CD4-positive, alpha-beta memory T cell (primary cell): ENCODE data around the gene ROPN1. TPM values are rescaled to one million over a fixed set of nuclear protein-coding genes. Genes with fewer than 3 reads are reported as not detected.
"Not testable (repeated sequence)": the region's sequence is repeated elsewhere in the genome, so short reads cannot be mapped to it uniquely, and the experiment has no call there.

Experiments used
- CTCF ChIA-PET: fragments of 350-600 bp; sonication (Branson Sonifier 250); formaldehyde crosslinking; loops from one replicate; lab custom pipeline; 2021; ENCODE audit warnings: inconsistent platforms; ENCODE audit not compliant: partially characterized antibody; lab: Charles Lee
- POLR2A ChIA-PET: fragments of 350-600 bp; sonication (Branson Sonifier 250); formaldehyde crosslinking; loops from one replicate; lab custom pipeline; 2021; ENCODE audit not compliant: partially characterized antibody; lab: Charles Lee
- DNase-seq, 5 donors: peaks; one replicate each; pipeline versions ENCODE4 v3.0.0 to v3.0.0-alpha.2; 2020 to 2022; ENCODE audit warnings: mixed read lengths in 1 of 5
- H3K27ac ChIP-seq: one replicate; pipeline ENCODE4 v1.7.0; 2013; ENCODE audit warnings: low read depth, low read length
- H3K27me3 ChIP-seq: 2 replicates; pipeline ENCODE4 v1.7.0; 2013; ENCODE audit warnings: mild to moderate bottlenecking, low read length, moderate library complexity; ENCODE audit not compliant: insufficient read depth
- H3K36me3 ChIP-seq: 2 replicates; pipeline ENCODE4 v1.7.0; 2013; ENCODE audit warnings: mild to moderate bottlenecking, low read length, moderate library complexity; ENCODE audit not compliant: insufficient read depth
- H3K4me1 ChIP-seq: 2 replicates; pipeline ENCODE4 v1.7.0; 2013; ENCODE audit warnings: mild to moderate bottlenecking, low read length, moderate library complexity; ENCODE audit not compliant: insufficient read depth
- H3K4me3 ChIP-seq, 2 donors: one replicate each; pipeline ENCODE4 v1.7.0; 2013; ENCODE audit warnings: low read length in 2 of 2, mild to moderate bottlenecking in 1 of 2
- H3K9me3 ChIP-seq, 2 donors: one replicate each; pipeline ENCODE4 v1.7.0; 2013; ENCODE audit warnings: low read length in 2 of 2, control low read depth in 1 of 2; ENCODE audit not compliant: control insufficient read depth in 1 of 2
- H3K27ac Mint-ChIP-seq, 7 donors: one replicate each; pipeline ENCODE4 v1.8.0; 2020 to 2021; ENCODE audit warnings: mixed read lengths in 7 of 7, mild to moderate bottlenecking in 6 of 7, inconsistent platforms in 3 of 7, moderate library complexity in 3 of 7
- H3K27me3 Mint-ChIP-seq, 2 donors: one replicate each; pipeline ENCODE4 v1.8.0; 2020 to 2021; ENCODE audit warnings: mixed read lengths in 2 of 2
- H3K36me3 Mint-ChIP-seq, 2 donors: one replicate each; pipeline ENCODE4 v1.8.0; 2020 to 2021; ENCODE audit warnings: mixed read lengths in 2 of 2, inconsistent platforms in 1 of 2, mild to moderate bottlenecking in 1 of 2
- H3K4me1 Mint-ChIP-seq, 4 donors: one replicate each; pipeline ENCODE4 v1.8.0; 2020 to 2021; ENCODE audit warnings: mixed read lengths in 4 of 4, mild to moderate bottlenecking in 1 of 4
- H3K4me3 Mint-ChIP-seq, 8 donors: one replicate each; pipeline ENCODE4 v1.8.0; 2020 to 2021; ENCODE audit warnings: mixed read lengths in 8 of 8, mild to moderate bottlenecking in 7 of 8, moderate library complexity in 6 of 8, inconsistent platforms in 3 of 8
- H3K9me3 Mint-ChIP-seq, 8 donors: one replicate each; pipeline ENCODE4 v1.8.0; 2020 to 2021; ENCODE audit warnings: mixed read lengths in 8 of 8, mild to moderate bottlenecking in 5 of 8, inconsistent platforms in 3 of 8, moderate library complexity in 1 of 8
- intact Hi-C: fragments of 100-400 bp; cut with micrococcal nuclease; formaldehyde crosslinking; loops from one replicate; pipeline ENCODE4 v1.15.1; 2023
- polyA plus RNA-seq, 2 donors: library from polyadenylated mRNA; unstranded; fragments of 300-500 nt; fragmentation: Illumina TruSeq; gene quantifications; one replicate each; pipeline ENCODE4 v1.2.3, GENCODE V29; 2021
- total RNA-seq, 2 experiments: library from RNA; stranded (reverse); gene quantifications; one replicate each; pipeline ENCODE4 v1.2.3, GENCODE V29; 2021

Gene ROPN1
- total and polyA plus RNA-seq, 4 experiments from 2014 or later = not detected

DNA sequence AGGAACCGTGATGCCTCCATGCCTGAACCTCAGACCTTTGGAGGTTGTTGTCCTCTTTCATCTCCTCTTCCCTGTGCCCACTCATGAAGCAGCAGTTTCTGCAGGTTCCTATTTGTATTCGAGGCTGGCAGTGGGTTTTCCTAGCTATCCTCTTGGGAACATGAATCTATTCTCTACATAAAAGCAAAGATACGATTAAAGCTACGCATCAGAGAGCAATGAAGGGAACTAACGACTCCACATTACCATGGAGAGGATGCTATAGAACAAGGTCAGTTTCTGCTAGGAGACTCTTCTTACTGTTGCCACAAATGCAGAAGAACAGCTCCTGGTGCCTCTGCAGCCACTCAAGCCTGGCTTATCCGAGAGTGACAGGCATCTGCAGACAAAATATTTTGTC is 9.4 kb upstream of the ROPN1 start:
- H3K27ac ChIP-seq, H3K4me1 ChIP-seq, H3K4me1 Mint-ChIP-seq, H3K27ac Mint-ChIP-seq, H3K4me3 ChIP-seq, H3K9me3 Mint-ChIP-seq, H3K36me3 Mint-ChIP-seq, H3K4me3 Mint-ChIP-seq, H3K36me3 ChIP-seq, H3K27me3 ChIP-seq, intact Hi-C loops, POLR2A ChIA-PET, H3K9me3 ChIP-seq, DNase-seq: not testable (repeated sequence)
- peaks cover 36 to 43% of the 10 kb centered on the region in 2 donors for H3K27me3 Mint-ChIP-seq
- CTCF ChIA-PET = interaction anchor here (1.2 kb wide), 1 partner anchor 21 kb away, joined by 3 read pairs; no protein-coding TSS in a partner anchor

DNA sequence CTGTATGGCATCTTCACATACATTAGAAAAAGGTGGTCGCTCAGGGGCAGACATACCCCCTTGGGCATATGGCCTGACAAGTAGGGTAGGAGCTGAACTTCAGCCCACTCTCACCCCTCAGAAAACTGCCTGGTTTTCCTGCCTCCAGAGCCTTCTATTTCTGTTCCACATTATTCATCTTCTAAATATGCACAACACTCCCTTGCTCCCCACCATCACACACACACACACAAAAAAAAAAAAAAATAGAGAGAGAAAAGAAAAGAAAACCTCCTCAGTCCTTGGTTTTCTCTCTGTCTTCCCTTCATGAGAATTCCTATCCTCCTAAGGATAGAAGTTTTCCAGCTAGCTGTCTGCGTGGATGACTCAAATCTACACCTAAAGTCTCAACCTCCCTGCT is 5.6 kb upstream of the ROPN1 start:
- H3K27ac Mint-ChIP-seq = no peak overlapping the region
- H3K36me3 Mint-ChIP-seq = peaks cover 0 to 3% of the 10 kb centered on the region in 2 donors
- intact Hi-C loops = no loop called here
- H3K4me3 Mint-ChIP-seq = no peak overlapping the region
- ChIA-PET CTCF (no interaction called here), POLR2A (no interaction called here)
- H3K4me1 Mint-ChIP-seq = no peaks in the 10 kb centered on the region
- no peak for DNase-seq
- Histone ChIP-seq H3K27me3 (no peaks in the 10 kb centered on the region), H3K36me3 (no peaks in the 10 kb centered on the region), H3K4me1 (no peaks in the 10 kb centered on the region), H3K27ac (no peak overlapping the region), H3K4me3 (no peak overlapping the region), H3K9me3 (no peaks in the 10 kb centered on the region)
- H3K27me3 Mint-ChIP-seq = peaks cover 16 to 29% of the 10 kb centered on the region in 2 donors
- H3K9me3 Mint-ChIP-seq = peaks cover 0 to 3% (median 0%) of the 10 kb centered on the region in 8 donors

DNA sequence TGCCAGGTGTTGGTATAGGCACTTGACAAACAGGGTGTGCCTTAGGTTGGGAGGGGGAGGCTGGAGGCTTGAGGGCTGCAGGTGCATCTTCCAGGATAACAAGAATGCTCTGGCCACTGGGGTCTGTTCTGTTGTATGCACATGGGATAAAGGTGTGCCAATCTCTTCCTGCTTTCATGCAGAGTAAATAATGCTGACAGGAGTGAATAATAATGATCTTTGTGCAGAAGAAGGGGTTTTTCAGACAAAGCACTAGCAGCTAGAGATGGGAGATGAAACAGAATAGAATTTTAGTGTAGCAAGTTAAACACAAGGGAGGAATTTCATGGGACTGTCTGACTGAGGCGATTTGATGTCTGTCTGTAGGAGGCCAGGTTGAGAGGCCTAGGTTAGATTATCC is 1.9 kb upstream of the ROPN1 start:
- intact Hi-C loops = no loop called here
- Mint-ChIP-seq H3K27me3 (peaks cover 20 to 29% of the 10 kb centered on the region in 2 donors), H3K36me3 (peaks cover 0 to 3% of the 10 kb centered on the region in 2 donors), H3K27ac (no peak overlapping the region), H3K4me1 (peaks cover 0 to 2% (median under 1%) of the 10 kb centered on the region in 4 donors), H3K4me3 (no peak overlapping the region), H3K9me3 (peaks cover 0 to 3% (median 0%) of the 10 kb centered on the region in 8 donors)
- Histone ChIP-seq H3K4me1 (no peaks in the 10 kb centered on the region), H3K9me3 (no peaks in the 10 kb centered on the region), H3K27me3 (peaks cover 8% of the 10 kb centered on the region), H3K4me3 (no peak overlapping the region), H3K27ac (no peak overlapping the region), H3K36me3 (no peaks in the 10 kb centered on the region)
- no peak for DNase-seq
- ChIA-PET POLR2A (no interaction called here), CTCF (no interaction called here)

DNA sequence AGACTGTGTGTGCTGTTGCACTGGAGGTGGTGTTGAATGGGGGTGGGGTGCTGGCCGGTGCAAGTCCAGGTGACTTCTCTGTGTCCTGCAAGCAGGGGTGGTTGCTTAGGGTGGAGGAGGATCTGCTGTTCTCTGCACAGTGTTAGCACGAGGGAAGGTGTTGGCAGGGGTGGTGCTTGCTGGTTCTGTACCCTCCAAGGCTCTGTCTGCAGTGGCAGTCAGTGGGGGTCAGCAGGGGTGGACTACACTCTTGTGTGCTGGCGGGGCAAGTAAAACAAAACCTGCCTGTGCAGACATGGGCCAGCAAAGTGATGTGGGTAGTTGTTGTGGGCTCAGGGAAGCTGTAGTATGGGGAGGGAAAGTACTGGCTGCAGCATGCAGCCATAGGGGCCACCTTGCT is 5.5 kb downstream of the ROPN1 start:
- ChIA-PET CTCF (no interaction called here), POLR2A (no interaction called here)
- Mint-ChIP-seq H3K36me3 (no peaks in the 10 kb centered on the region), H3K9me3 (no peaks in the 10 kb centered on the region), H3K27me3 (peaks cover 32 to 36% of the 10 kb centered on the region in 2 donors), H3K27ac (no peak overlapping the region), H3K4me1 (no peaks in the 10 kb centered on the region), H3K4me3 (no peak overlapping the region)
- no peak overlapping the region for H3K27ac ChIP-seq
- DNase-seq = no peak
- no peaks in the 10 kb centered on the region for H3K9me3 ChIP-seq
- no peak overlapping the region for H3K4me3 ChIP-seq
- no peaks in the 10 kb centered on the region for H3K4me1 ChIP-seq
- intact Hi-C loops = no loop called here
- H3K36me3 ChIP-seq = no peaks in the 10 kb centered on the region
- peaks cover 8% of the 10 kb centered on the region for H3K27me3 ChIP-seq

DNA sequence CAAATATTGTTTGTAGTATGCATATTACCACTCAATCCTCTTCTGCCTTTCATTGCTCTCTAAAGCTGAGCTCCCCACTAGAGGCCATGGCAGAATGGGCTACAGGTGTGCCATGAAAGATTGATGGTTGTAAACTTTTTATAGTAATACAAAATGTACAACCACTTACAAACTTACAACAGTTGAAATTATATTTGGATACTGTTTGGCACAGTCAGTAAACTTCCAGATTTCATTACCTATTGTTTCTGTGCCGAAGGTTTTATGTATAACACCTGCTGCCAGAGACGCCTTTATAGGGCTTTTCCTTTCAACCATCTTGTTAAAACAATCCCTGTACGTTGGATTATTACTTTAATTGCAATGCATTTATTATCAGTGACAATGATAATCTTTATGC is 7.0 kb downstream of the ROPN1 start:
- intact Hi-C loops = no loop called here
- CTCF ChIA-PET = no interaction called here
- peaks cover 30 to 31% of the 10 kb centered on the region in 2 donors for H3K27me3 Mint-ChIP-seq

DNA sequence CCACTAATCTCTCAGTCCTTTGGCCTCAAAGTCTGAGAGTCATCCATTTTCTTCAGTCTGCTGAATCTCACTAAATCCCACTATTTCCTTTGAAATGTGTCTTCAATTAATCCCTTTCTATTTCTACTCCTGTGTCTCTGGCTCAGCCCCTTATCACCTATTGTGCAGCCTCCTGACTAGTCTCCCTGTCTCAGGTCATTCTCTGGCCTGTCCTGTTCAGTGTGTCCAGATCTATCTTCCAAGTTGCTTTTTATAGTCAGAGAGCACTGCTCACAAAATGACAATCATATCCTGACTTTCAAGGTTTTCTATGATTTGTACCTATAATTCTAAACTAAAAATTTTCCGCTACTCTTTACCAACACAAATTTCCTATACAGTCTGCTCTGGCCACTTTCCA is 7.6 kb downstream of the ROPN1 start:
- H3K4me3 Mint-ChIP-seq = no peak overlapping the region
- Histone ChIP-seq H3K36me3 (no peaks in the 10 kb centered on the region), H3K4me3 (no peak overlapping the region), H3K27me3 (no peaks in the 10 kb centered on the region), H3K4me1 (peaks cover 6% of the 10 kb centered on the region), H3K9me3 (no peaks in the 10 kb centered on the region), H3K27ac (no peak overlapping the region)
- ChIA-PET POLR2A (no interaction called here), CTCF (no interaction called here)
- no peaks in the 10 kb centered on the region for H3K36me3 Mint-ChIP-seq
- peaks cover 29 to 31% of the 10 kb centered on the region in 2 donors for H3K27me3 Mint-ChIP-seq
- intact Hi-C loops = no loop called here
- no peaks in the 10 kb centered on the region for H3K9me3 Mint-ChIP-seq
- DNase-seq = no peak
- no peak overlapping the region for H3K27ac Mint-ChIP-seq
- peaks cover 0 to 3% (median 0%) of the 10 kb centered on the region in 4 donors for H3K4me1 Mint-ChIP-seq

More for the DNA sequence above, 7.0 kb downstream of the ROPN1 start:
- H3K4me1 ChIP-seq = peaks cover 4% of the 10 kb centered on the region
- Mint-ChIP-seq H3K27ac (no peak overlapping the region), H3K9me3 (no peaks in the 10 kb centered on the region), H3K4me1 (peaks cover 0 to under 1% (median 0%) of the 10 kb centered on the region in 4 donors), H3K4me3 (no peak overlapping the region), H3K36me3 (no peaks in the 10 kb centered on the region)
- DNase-seq = no peak
- H3K4me3 ChIP-seq = no peak overlapping the region
- POLR2A ChIA-PET = no interaction called here
- no peaks in the 10 kb centered on the region for H3K9me3 ChIP-seq
- peaks cover under 1% of the 10 kb centered on the region for H3K27me3 ChIP-seq
- no peak overlapping the region for H3K27ac ChIP-seq
- H3K36me3 ChIP-seq = no peaks in the 10 kb centered on the region

DNA sequence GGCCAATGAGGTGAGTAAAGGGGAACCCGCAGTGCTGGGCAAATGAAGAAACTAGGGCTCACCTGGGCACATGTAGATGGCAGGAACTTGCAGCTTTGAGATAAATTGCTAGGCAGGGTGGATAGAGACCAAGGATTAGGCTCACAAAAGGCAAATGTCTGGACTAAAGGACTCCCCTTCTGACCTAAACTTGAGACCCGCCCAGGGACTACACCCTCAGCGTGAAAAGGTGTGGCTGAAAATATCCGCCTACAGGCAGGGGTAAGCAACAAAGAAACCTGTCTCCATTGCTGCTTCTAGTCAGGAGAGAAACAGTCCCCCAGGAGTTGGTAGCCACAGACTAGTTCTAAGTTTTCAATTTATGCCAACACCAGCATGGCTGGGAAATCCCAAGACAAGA is 10.6 kb downstream of the ROPN1 start:
- H3K27me3 Mint-ChIP-seq = peaks cover 22 to 25% of the 10 kb centered on the region in 2 donors
- CTCF ChIA-PET = interaction anchor here (1.3 to 2.5 kb wide), 3 partner anchors 8 to 41 kb away, joined by 3 to 13 read pairs (median 7); no protein-coding TSS in a partner anchor
- H3K36me3 Mint-ChIP-seq, H3K9me3 ChIP-seq, DNase-seq, H3K9me3 Mint-ChIP-seq, H3K4me3 Mint-ChIP-seq, H3K4me1 Mint-ChIP-seq, intact Hi-C loops, H3K4me1 ChIP-seq, H3K36me3 ChIP-seq, H3K27me3 ChIP-seq, H3K4me3 ChIP-seq, H3K27ac ChIP-seq, H3K27ac Mint-ChIP-seq, POLR2A ChIA-PET: not testable (repeated sequence)
